NCI-H1092 (cell line): ENCODE results near the gene BDKRB2.

Experiments
- DNase-seq: peaks from one replicate; lab custom pipeline; 2025; lab: John Stamatoyannopoulos, UW

BDKRB2 gene

DNA sequence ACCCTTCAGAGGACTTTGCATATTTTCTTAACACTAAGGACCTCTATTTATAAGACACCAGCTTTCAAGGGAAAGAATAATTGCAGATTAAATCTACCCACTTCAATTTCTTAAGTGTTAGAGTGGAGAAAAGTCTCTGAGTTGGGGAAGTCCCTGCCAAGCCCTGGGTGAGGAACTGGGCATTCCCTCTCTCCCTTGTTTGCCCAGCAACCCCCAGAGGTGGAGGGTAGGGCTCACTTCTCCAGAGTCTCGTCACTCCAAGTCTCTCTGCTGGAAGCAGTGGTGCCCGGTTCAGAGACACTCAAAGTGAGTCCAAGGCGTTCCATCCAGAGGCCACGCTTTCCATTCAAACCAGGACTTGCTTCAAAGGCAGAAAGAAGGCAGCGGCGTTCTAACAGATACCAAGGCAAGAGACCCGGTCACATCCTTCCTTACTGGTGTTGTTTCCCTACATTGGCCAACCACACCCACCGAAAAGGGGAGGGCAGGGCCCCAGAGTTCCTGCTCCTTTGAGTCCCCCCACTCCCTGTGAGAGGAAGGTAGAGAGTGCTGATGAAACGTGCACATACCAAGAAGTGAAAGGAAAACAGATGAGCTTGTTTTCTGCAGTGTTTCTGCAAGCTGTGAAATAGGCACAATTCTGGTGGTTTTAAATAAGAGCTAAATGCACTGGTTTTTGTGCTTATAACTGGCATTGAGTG lies 6.1 kb upstream of the BDKRB2 start:
- DNase-seq: no peak

GRCh38 chr14:96201157-96201556 lies 3.5 kb upstream of the BDKRB2 start:
- DNase-seq: no peak

DNA sequence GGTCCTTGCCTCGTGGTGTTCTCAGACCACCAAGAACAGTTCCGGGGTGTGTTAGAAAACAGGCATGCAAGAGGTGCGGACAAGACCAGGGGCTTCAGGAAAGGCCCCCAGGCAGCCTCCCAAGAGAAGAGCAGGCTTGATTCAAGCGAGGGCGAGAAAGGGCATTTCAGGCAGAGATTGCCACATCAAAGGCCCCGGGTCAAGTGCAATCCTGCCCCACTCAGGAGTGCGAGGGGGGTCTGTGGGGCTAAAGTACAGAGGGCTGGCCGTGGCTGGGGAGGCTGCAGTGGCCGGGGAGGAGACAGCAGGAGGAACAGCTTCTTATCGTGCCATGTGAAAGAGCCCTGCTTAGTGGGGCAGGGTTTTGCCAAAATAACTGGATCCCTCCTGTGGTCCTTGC lies 2.7 kb upstream of the BDKRB2 start:
- DNase-seq: no peak

DNA sequence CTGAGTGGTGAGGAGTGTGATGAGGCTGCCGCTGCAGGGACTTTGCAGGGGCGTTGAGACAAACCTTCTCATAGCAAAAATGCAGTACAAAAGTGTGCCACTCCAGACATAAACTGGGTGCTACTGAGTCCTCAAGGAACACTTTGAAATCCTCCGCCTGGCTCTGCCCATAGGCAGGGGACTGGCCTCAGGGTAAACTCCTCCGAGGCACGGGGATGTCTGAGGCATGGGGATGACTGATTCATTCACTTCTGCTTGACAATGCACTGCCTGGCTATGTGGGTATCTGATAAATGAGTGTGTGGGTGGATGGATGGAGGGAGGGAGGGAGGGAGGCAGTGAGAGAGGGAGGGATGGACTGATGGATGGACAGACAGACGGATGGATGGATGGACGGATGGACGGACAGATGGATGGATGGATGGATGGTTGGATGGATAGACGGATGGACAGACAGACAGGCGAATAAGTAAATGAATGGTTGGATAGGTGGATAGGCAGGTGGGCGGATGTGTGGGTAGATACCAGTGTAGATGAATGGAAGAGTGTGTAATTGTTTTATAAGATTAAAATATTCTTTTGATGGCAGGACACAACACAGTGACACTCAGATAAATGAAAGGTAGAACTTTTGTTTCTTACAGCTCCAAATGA lies 2.1 kb upstream of the BDKRB2 start:
- DNase-seq: no peak

- no peak for DNase-seq
These were observed 1.5 kb upstream of the BDKRB2 start for GRCh38 chr14:96203116-96203515.

GRCh38 chr14:96203635-96204034 lies 1.0 kb upstream of the BDKRB2 start:
- DNase-seq: no peak

DNA sequence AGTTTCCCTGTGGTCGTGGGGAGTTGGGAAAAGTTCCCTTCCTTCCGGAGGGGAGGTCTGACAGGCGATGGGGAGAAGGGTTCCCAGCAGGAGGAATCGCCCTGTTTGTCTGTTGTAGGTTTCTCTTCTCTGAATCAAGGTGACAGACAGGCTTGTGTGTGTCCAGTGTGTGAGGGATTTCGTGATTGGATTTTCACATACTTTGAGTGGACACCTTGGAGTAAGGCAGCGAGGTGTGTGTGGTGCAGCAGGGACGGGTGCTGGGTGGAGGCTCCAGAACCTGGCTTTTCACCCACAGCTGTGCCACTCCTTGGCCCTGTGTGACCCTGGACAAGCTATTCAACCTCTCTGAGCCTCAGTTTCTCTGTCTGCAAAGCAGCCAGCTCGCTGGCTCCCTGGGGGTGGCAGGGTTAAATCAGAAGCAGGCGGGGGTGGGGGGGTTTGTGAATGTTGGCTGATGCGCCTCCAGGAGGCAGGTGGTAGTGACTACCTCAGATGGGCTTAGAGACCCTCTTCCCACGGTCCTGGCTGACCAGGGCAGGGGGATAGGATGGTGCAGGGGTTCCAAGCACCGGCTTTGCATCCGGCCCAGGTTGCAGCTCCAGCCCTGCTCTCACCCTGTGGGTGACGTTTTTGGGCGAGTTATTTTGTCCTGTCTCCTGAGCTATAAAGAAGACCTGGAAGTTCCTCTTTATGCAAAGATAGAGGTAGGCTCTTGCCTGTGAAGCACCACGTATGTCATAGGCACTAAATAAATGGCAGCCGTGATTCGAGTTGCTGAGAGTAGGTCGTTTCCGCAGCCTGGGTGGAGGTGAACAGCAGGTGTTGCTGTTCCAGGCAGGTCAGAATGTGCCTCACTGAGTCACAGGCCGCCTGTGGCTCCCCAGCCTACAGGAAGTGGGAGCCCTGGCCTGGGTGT lies 679 bp downstream of the BDKRB2 start:
- DNase-seq: no peak

DNA sequence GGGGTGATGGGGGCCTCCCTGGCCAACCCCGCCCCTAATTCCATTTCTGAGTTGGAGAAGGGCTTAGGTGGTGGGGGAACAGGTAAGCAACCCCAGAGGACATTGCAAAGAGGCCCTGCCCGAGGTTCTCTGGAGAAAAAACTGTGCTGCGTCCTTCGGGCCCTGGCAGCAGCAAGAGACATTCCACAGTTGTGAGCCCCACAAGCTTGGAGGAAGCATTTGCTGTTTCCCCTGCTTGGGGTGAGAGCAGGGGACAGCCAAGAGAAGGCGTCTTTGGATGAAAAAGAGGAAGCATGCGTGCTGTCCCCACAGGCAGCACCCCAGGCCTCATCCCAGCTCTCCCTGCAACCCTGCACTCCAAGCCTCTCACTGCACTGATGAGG lies 1.3 kb downstream of the BDKRB2 start:
- no peak for DNase-seq

DNA sequence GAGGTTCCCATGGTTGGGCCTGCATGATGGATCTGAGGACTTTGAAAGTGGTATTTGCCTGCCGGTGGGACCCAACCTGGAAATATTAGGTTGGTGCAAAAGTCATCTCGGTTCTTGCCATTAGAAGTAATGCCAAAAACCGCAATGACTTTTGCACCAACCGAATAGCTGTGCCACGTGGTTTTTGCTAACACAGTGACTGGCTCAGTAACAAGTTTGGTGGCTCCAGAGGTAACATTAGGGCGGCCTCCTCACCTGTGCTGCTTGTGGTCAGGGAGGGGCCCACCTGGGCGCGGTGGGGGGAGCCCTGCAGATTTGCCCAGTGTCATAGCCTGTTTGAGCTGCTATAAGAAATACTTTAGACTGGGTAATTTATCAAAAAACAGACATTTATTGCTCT lies 1.8 kb downstream of the BDKRB2 start:
- DNase-seq: no peak

DNA sequence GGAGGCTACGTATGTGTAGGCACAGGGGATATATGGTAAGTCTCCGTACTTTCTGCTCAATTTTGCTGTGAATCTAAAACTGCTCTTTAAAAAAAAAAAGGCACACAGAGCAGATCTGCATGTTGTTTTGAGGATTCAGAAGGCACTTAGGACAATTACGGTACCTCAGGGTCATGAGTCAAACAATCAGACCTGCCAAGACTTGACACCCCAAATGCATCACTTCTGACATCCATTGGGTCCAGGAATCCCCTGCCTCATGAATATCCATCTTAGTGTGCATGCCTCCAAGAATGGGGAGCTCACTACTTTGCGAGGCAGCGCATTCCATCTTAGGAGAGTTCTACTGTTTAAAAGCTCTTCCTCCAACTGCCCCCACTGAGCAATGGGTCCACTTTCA lies 3.0 kb downstream of the BDKRB2 start:
- no peak for DNase-seq

DNA sequence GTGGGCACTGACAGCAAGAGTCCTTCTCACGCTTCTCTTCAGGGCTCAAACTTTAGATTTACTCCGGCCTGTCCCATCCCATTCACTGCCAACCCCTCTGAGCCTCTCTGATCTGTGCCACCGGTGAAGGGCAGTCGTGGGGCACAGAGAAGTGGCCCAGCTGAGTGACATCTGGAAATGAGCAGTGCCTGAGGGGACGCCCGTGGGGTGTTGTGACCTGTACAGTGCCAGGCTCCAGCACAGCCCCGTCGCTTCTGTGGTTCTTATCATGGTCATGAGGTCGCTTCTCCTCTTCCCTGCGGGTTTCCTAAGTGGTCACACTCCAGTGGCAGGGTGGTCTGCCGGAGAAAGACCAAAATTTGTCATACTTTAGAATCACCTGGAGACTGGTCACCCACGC lies 4.1 kb downstream of the BDKRB2 start:
- DNase-seq: no peak

- no peak for DNase-seq
These were observed 7.5 kb downstream of the BDKRB2 start for GRCh38 chr14:96212140-96212539.

DNA sequence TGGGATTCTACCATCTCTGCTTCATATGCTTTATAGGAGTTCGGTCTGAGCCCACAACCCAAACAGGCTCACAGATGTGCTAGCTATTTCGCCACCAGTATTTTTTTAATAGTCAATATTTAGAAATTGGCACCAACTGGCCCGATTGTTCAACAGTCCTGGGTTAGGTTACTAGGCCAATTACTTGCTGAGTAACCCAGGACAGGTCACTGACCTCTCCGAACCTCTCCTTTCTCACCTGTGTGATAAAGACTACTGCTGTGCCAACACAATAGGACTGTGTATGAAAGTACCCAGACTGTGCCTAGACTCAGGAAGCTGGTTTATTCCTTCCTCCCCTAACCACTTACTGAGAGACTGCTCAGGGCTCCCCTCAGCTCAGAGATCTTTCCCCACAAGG lies 8.3 kb downstream of the BDKRB2 start:
- DNase-seq: no peak

DNA sequence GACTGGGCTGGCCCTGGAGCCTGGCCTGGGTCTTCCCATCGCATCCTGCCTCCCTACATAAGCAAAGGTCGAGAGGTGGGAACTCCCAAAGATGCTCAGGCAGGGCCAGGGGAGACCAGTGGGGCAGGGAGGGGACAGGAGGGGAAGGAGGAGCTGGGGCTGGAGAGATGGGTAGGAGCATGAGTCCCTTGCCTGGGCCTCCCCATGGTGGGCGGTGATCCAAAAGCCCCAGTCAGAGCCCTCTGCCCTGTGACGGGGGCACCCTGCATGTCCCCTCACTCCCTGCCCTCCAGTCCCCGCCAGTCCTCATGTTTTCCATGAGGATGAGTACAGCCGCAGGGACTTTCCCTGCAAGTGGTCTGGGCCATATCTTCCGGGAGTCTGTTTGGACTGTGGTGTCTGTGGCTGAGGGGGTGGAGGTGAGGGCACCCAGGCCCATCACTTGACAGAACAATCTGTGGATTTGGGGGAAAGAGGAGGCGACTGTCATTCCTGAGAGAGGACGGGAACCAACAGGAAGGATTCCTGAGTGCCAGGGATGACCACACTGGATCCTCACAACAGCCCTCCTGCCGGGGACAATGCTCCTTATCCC lies 9.3 kb downstream of the BDKRB2 start:
- DNase-seq: no peak

DNA sequence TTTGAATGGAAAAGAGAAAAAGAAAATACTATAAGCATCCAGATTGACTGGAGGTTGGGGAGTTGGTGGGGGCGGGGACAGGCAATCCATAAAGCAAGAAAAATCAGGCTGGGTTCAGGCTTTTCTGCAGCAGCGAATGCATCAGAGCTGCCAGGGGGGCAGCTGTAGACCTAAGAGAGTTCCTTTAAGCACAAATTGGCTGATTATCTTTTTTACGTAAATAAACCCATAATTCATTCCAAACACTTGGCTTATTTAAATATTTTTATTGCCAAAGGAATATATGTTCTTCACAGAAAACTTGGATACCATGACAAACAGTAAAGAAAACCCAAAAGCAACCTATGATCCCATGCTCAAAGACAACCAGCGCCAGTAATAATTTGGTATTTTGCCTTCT lies 10.2 kb downstream of the BDKRB2 start:
- no peak for DNase-seq

DNA sequence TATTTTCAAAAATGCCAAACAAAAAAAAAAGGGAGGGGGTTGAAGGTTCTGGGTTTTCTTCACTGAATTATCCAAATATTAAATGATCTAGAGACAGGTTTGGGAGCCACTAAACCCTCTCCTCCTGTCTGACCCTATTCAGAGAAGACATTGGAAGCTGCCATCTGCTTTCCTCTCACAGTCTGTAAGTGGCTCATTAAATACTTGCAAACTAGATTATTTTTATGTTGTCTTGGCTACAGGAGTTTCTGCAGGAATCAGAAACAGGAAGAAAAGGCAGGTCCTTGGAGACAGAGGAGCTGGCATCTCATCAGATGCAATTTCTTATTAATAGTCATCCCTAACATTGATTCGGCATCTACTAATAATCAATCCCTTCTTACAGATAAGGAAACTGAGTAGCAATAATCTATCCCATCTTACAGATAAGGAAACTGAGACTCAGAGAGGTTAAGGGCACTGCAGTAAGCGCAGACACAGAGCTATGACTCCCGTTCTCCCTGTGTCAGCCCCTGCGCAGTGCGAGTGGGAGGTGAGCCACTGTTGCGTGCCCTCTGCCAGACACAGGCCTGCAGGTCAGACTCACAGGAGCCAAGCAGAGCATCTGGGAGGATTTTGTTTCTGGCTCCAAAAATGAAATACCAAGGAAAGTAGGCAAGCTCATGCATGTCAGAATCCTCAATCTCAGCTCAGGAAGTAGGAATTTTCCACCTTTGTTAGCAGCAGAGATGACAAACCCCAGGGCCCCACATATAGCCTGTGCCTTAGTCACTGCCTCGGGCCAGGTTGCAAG lies 11.0 kb downstream of the BDKRB2 start:
- no peak for DNase-seq

DNA sequence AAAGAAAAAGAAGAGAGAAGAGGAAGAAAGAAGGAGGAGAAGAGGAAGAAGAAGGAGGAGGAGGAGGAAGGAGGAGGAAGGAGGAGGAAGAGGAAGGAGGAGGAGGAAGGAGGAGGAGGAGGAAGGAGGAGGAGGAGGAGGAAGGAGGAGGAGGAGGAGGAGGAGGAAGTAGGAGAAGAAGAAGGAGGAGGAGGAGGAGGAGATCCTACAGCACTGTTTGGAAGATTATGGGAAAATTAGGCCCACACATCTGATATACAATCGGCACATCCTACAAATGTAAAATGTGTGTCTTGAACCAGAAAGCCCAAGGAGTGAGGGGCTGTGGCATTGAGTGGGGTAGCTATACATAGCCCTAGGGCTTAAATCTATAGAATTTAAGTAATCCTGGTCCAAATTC lies 12.0 kb downstream of the BDKRB2 start:
- DNase-seq: no peak

DNA sequence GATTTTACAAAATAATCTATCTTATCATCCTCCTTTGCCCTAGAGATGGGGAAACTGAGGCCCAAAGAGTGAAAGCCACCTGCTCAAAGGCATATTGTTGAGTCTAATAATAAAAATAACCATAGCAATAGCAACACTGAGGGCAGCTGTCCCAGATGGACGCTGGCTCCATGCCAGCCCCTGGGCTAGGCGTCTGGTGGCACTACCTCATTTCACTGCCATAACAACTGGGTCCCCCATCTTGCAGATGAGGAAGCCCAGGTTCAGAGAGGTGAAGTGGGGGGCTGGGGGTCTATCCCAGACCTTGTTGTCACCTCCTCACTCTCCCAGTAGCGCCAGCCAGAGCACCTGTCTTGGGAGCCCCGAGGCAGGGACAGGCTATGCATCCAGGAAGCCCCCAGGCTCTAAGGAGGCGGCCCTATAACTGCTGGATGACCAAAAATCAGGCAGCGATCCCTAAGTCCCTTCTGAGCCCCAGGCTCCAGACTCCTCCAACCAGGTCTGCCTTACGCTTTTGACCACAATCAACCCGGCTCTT lies 12.8 kb downstream of the BDKRB2 start:
- DNase-seq: no peak

GRCh38 chr14:96221109-96221650 lies 16.5 kb downstream of the BDKRB2 start:
- no peak for DNase-seq

- DNase-seq: no peak
These were observed 17.2 kb downstream of the BDKRB2 start for GRCh38 chr14:96221841-96222240.

- no peak for DNase-seq
These were observed 19.9 kb downstream of the BDKRB2 start for GRCh38 chr14:96224480-96225096.
